H1 (cell line): ENCODE measurements around the gene TFDP1. TPM values are rescaled to one million over a fixed set of nuclear protein-coding genes. Genes with fewer than 3 reads are reported as not detected.

ENCODE experiments used
- BCL11A ChIP-seq, 2 experiments: IDR thresholded peaks; one replicate each; pipeline ENCODE4 v1.6.1; 2011; ENCODE audit warnings: low read depth in 2 of 2, low read length in 2 of 2, mild to moderate bottlenecking in 2 of 2
- CBX8 ChIP-seq: fragments of 300-800, 300-1000 bp; sonication (generic); IDR thresholded peaks from 2 replicates; pipeline ENCODE4 v1.7.1; 2016; ENCODE audit warnings: low read depth, low read length, borderline replicate concordance
- TCF12 ChIP-seq: IDR thresholded peaks from 2 replicates; pipeline ENCODE4 v1.6.1; 2011; ENCODE audit warnings: low read depth, mild to moderate bottlenecking, low read length
- polyA plus RNA-seq, 7 experiments: library from polyadenylated mRNA; depleted of rRNA in 3 of 7; stranded (reverse) in 5 of 7; unstranded in 2 of 7; fragments of >200 nt in 5 of 7; fragments of 200-250 nt in 2 of 7; gene quantifications; 1 replicate in 5 of 7; 2 replicates in 1 of 7; 4 replicates in 1 of 7; pipeline versions ENCODE4 v1.2.1 to v1.2.3, GENCODE V29; 2011 to 2013; ENCODE audit warnings: missing spikeins in 2 of 7, mixed read lengths in 2 of 7
- total RNA-seq: library from RNA; stranded (reverse); fragmentation: NEBNext Ultra II Directional; extraction: Animal tissue kit (Norgen Biotek cat#: 25700); gene quantifications from 2 replicates; pipeline ENCODE4 v1.2.1, GENCODE V29; 2021

The TFDP1 gene
- total and polyA plus RNA-seq, 2 of the 8 experiments (the other 6 are each of a cell fraction or from before 2014, with no cell fraction given) = 43.6 to 81.9 TPM

- TF ChIP-seq CBX8 (no peak), TCF12 (no peak), BCL11A (IDR thresholded peaks at IDR 0.05; ENCODE audit: low read depth in 2 of 2, low read length in 2 of 2) (no peak)
Observed at GRCh38 chr13:113665597-113666328, 81.2 kb downstream of the TFDP1 start (continued).
